Neural progenitor cell (in vitro differentiated cells): Measurements from ENCODE around the gene HDAC7. TPM values are rescaled to one million over a fixed set of nuclear protein-coding genes. Genes with fewer than 3 reads are reported as not detected.
A peak's percentile ranks its signal among the peaks of the same experiment; 100 is the strongest.

Experiments
- DNase-seq: peaks from one replicate; pipeline ENCODE4 v3.0.0-alpha.2; 2016; ENCODE audit warnings: low spot score
- H2AFZ ChIP-seq: fragments of 200-600 bp; sonication (generic); replicated peaks from 2 replicates; pipeline ENCODE4 v1.6.1; 2016; ENCODE audit warnings: antibody characterized with exemption
- H3F3A ChIP-seq: fragments of 200-600 bp; sonication (generic); 2 replicates; pipeline ENCODE4 v1.6.1; 2016; ENCODE audit warnings: antibody characterized with exemption, low read depth
- H3K27ac ChIP-seq: fragments of 200-600 bp; sonication (generic); 2 replicates; pipeline ENCODE4 v1.5.1; 2016; ENCODE audit warnings: mild to moderate bottlenecking
- H3K27me3 ChIP-seq: fragments of 200-600 bp; sonication (generic); 2 replicates; pipeline ENCODE4 v1.6.1; 2016; ENCODE audit warnings: mild to moderate bottlenecking, moderate library complexity
- H3K36me3 ChIP-seq: fragments of 200-600 bp; sonication (generic); 2 replicates; pipeline ENCODE4 v1.5.1; 2016
- H3K4me1 ChIP-seq: fragments of 200-600 bp; sonication (generic); 2 replicates; pipeline ENCODE4 v1.6.1; 2016; ENCODE audit warnings: mixed run types
- H3K4me2 ChIP-seq: fragments of 200-600 bp; sonication (generic); 2 replicates; pipeline ENCODE4 v1.6.1; 2016
- H3K4me3 ChIP-seq: fragments of 200-600 bp; sonication (generic); 2 replicates; pipeline ENCODE4 v1.5.1; 2016
- H3K79me2 ChIP-seq: fragments of 200-600 bp; sonication (generic); 2 replicates; pipeline ENCODE4 v1.6.1; 2016; ENCODE audit warnings: low read depth
- H3K9ac ChIP-seq: fragments of 200-600 bp; sonication (generic); 2 replicates; pipeline ENCODE4 v1.6.1; 2016
- H3K9me3 ChIP-seq: fragments of 200-600 bp; sonication (generic); 2 replicates; pipeline ENCODE4 v1.5.1; 2016; ENCODE audit warnings: low read depth
- H4K20me1 ChIP-seq: fragments of 200-600 bp; sonication (generic); 2 replicates; pipeline ENCODE4 v1.6.1; 2016; ENCODE audit warnings: low read depth
- H3K27ac Mint-ChIP-seq: 3 replicates; pipeline ENCODE4 v1.8.0; 2021; ENCODE audit warnings: mixed read lengths
- H3K27me3 Mint-ChIP-seq: 2 replicates; pipeline ENCODE4 v1.8.0; 2022; ENCODE audit warnings: low read depth, mild to moderate bottlenecking, inconsistent platforms, moderate library complexity, mixed read lengths; ENCODE audit not compliant: insufficient read depth
- H3K36me3 Mint-ChIP-seq: 3 replicates; pipeline ENCODE4 v1.8.0; 2021; ENCODE audit warnings: mixed read lengths
- H3K4me1 Mint-ChIP-seq: 3 replicates; pipeline ENCODE4 v1.8.0; 2021; ENCODE audit warnings: mixed read lengths
- H3K4me3 Mint-ChIP-seq: 3 replicates; pipeline ENCODE4 v1.8.0; 2021; ENCODE audit warnings: mild to moderate bottlenecking, moderate library complexity, mixed read lengths
- H3K9me3 Mint-ChIP-seq: 3 replicates; pipeline ENCODE4 v1.8.0; 2020; ENCODE audit warnings: mixed read lengths
- EZH2 ChIP-seq: fragments of 200-600 bp; sonication (generic); IDR thresholded peaks from 2 replicates; pipeline ENCODE4 v1.6.1; 2017; ENCODE audit warnings: antibody characterized with exemption, mild to moderate bottlenecking, moderate library complexity
- EZH2phosphoT487 ChIP-seq: fragments of 200-600 bp; sonication (generic); IDR thresholded peaks from 2 replicates; pipeline ENCODE4 v1.6.1; 2017; ENCODE audit warnings: antibody characterized with exemption
- total RNA-seq: library from RNA; depleted of rRNA; stranded (reverse); fragments of >200 nt; gene quantifications from 2 replicates; pipeline ENCODE4 v1.2.3, GENCODE V29; 2015; ENCODE audit warnings: low replicate concordance
- TF ChIP-seq, protein P1 (sequence below): fragments of 200-600 bp; sonication (generic); IDR thresholded peaks from 2 replicates; pipeline ENCODE4 v1.5.1; 2017; ENCODE audit warnings: antibody characterized with exemption, mild to moderate bottlenecking

HDAC7 gene
- total RNA-seq, 1 donor from 2014 or later = 7.2 TPM

GRCh38 chr12:47766502-47767215, 53.0 kb downstream of the HDAC7 start:
- H3K27me3 Mint-ChIP-seq = peaks cover 8% of the 10 kb centered on the region
- H4K20me1 ChIP-seq = no peaks in the 10 kb centered on the region
- H3K4me1 ChIP-seq = no peaks in the 10 kb centered on the region
- H3K9me3 Mint-ChIP-seq = no peaks in the 10 kb centered on the region
- H3K4me2 ChIP-seq = no peak overlapping the region
- H3K79me2 ChIP-seq = no peaks in the 10 kb centered on the region
- no peaks in the 10 kb centered on the region for H3K36me3 ChIP-seq
- peaks cover 12% of the 10 kb centered on the region for H3F3A ChIP-seq
- no peaks in the 10 kb centered on the region for H3K36me3 Mint-ChIP-seq
- no peak for DNase-seq
- peaks cover 22% of the 10 kb centered on the region for H3K4me1 Mint-ChIP-seq
- H3K9me3 ChIP-seq = no peaks in the 10 kb centered on the region
- no peak overlapping the region for H3K27ac Mint-ChIP-seq
- no peak overlapping the region for H3K27ac ChIP-seq
- no peak overlapping the region for H2AFZ ChIP-seq
- H3K4me3 ChIP-seq = no peak overlapping the region
- no peak overlapping the region for H3K9ac ChIP-seq
- no peak overlapping the region for H3K4me3 Mint-ChIP-seq
- TF ChIP-seq, protein P1, sequence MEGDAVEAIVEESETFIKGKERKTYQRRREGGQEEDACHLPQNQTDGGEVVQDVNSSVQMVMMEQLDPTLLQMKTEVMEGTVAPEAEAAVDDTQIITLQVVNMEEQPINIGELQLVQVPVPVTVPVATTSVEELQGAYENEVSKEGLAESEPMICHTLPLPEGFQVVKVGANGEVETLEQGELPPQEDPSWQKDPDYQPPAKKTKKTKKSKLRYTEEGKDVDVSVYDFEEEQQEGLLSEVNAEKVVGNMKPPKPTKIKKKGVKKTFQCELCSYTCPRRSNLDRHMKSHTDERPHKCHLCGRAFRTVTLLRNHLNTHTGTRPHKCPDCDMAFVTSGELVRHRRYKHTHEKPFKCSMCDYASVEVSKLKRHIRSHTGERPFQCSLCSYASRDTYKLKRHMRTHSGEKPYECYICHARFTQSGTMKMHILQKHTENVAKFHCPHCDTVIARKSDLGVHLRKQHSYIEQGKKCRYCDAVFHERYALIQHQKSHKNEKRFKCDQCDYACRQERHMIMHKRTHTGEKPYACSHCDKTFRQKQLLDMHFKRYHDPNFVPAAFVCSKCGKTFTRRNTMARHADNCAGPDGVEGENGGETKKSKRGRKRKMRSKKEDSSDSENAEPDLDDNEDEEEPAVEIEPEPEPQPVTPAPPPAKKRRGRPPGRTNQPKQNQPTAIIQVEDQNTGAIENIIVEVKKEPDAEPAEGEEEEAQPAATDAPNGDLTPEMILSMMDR = no peak
- no peaks in the 10 kb centered on the region for H3K27me3 ChIP-seq

GRCh38 chr12:47763481-47764346, 56.0 kb downstream of the HDAC7 start:
- Histone ChIP-seq H4K20me1 (no peaks in the 10 kb centered on the region), H3K79me2 (no peaks in the 10 kb centered on the region), H3K9me3 (no peaks in the 10 kb centered on the region), H3K27me3 (peaks cover 14% of the 10 kb centered on the region), H2AFZ (no peak overlapping the region), H3F3A (no peaks in the 10 kb centered on the region), H3K4me2 (no peak overlapping the region), H3K4me1 (peaks cover under 1% of the 10 kb centered on the region), H3K9ac (no peak overlapping the region), H3K36me3 (no peaks in the 10 kb centered on the region), H3K27ac (no peak overlapping the region), H3K4me3 (no peak overlapping the region)
- DNase-seq = no peak
- peak overlapping the region; percentile 58 for H3K27ac Mint-ChIP-seq
- peaks cover 22% of the 10 kb centered on the region for H3K4me1 Mint-ChIP-seq
- peaks cover 10% of the 10 kb centered on the region for H3K27me3 Mint-ChIP-seq
- TF ChIP-seq, protein P1 = no peak
- TF ChIP-seq EZH2 = no peak
- no peak for TF ChIP-seq EZH2phosphoT487
- H3K36me3 Mint-ChIP-seq = no peaks in the 10 kb centered on the region
- no peak overlapping the region for H3K4me3 Mint-ChIP-seq
- H3K9me3 Mint-ChIP-seq = no peaks in the 10 kb centered on the region

DNA sequence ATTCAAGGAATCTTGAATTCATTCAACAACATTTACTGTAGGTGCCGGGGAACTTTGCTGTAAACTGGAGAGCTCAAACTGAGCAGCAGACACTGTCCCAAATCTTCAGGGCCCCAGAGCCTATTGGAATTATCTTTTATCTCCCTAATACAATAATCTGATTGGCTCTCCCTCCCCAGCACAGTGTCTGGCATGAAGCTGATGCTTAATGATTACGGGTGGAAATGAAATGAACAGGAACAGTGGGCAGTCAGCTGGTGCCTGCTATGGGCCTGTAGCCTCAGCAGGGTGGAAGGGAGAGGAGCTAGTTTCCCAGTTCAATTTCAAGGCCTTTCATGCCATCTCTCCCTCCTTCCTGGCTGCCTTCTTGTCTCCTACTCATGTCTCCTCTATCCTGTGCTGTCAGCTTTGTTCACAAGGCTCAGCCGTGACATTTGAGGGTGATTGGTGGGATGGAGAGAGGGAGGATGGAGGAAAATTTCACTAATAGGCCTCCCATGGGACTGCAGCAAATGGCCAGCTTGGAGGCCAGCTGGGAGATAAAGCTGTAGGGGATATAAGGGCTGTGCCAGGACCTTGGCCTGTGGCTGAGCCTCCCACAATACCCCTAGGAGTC, 56.7 kb downstream of the HDAC7 start:
- Histone ChIP-seq H3K27ac (no peak overlapping the region), H2AFZ (no peak overlapping the region), H3K4me3 (no peak overlapping the region), H3K27me3 (peaks cover 14% of the 10 kb centered on the region), H3K36me3 (no peaks in the 10 kb centered on the region), H3K9me3 (no peaks in the 10 kb centered on the region), H3K79me2 (no peaks in the 10 kb centered on the region), H3F3A (peaks cover 6% of the 10 kb centered on the region), H3K9ac (no peak overlapping the region), H3K4me2 (no peak overlapping the region), H3K4me1 (peaks cover 8% of the 10 kb centered on the region), H4K20me1 (no peaks in the 10 kb centered on the region)
- TF ChIP-seq EZH2 = no peak
- TF ChIP-seq, protein P1 = no peak
- TF ChIP-seq EZH2phosphoT487 = no peak
- Mint-ChIP-seq H3K36me3 (no peaks in the 10 kb centered on the region), H3K27me3 (peaks cover 10% of the 10 kb centered on the region), H3K4me3 (no peak overlapping the region), H3K9me3 (no peaks in the 10 kb centered on the region), H3K4me1 (peaks cover 28% of the 10 kb centered on the region), H3K27ac (no peak overlapping the region)
- no peak for DNase-seq
